ENCODE results near the gene SORCS1.
A peak's percentile ranks its signal among the peaks of the same experiment; 100 is the strongest.

Gene SORCS1

GRCh38 chr10:106802949-106803348 is 361.6 kb downstream of the SORCS1 start:
- H3K4me3 ChIP-seq (replicated peaks in 1 of 2; ENCODE audit: low read depth in 2 of 2, low read length in 2 of 2) = no peak overlapping the region
- TF ChIP-seq CTCF (IDR thresholded peaks at IDR 0.05; ENCODE audit: low read depth, low read length) = no peak
- DNase-seq (ENCODE audit: low read depth in 2 of 2) = no peak

GRCh38 chr10:106799776-106800175 is 364.7 kb downstream of the SORCS1 start:
- no peak for TF ChIP-seq CTCF (IDR thresholded peaks at IDR 0.05; ENCODE audit: low read depth, low read length)
- no peak for DNase-seq (ENCODE audit: low read depth in 2 of 2)
- no peak overlapping the region for H3K4me3 ChIP-seq (replicated peaks in 1 of 2; ENCODE audit: low read depth in 2 of 2, low read length in 2 of 2)

- DNase-seq (ENCODE audit: low read depth in 2 of 2) = peak in 1 of 2 donors; percentile 10
- no peak overlapping the region for H3K4me3 ChIP-seq (replicated peaks in 1 of 2; ENCODE audit: low read depth in 2 of 2, low read length in 2 of 2)
- TF ChIP-seq CTCF (IDR thresholded peaks at IDR 0.05; ENCODE audit: low read depth, low read length) = no peak
Measured at GRCh38 chr10:106795619-106796018, 368.9 kb downstream of the SORCS1 start.

- DNase-seq (ENCODE audit: low read depth in 2 of 2) = no peak
- no peak for TF ChIP-seq CTCF (IDR thresholded peaks at IDR 0.05; ENCODE audit: low read depth, low read length)
Measured at GRCh38 chr10:106793617-106794016, 370.9 kb downstream of the SORCS1 start.

GRCh38 chr10:106789623-106790022 is 374.9 kb downstream of the SORCS1 start:
- no peak overlapping the region for H3K4me3 ChIP-seq (replicated peaks in 1 of 2; ENCODE audit: low read depth in 2 of 2, low read length in 2 of 2)
- TF ChIP-seq CTCF (IDR thresholded peaks at IDR 0.05; ENCODE audit: low read depth, low read length) = no peak
- DNase-seq (ENCODE audit: low read depth in 2 of 2) = no peak

More at GRCh38 chr10:106793617-106794016, 370.9 kb downstream of the SORCS1 start:
- no peak overlapping the region for H3K4me3 ChIP-seq (replicated peaks in 1 of 2; ENCODE audit: low read depth in 2 of 2, low read length in 2 of 2)

GRCh38 chr10:106788982-106789381 is 375.5 kb downstream of the SORCS1 start:
- no peak overlapping the region for H3K4me3 ChIP-seq (replicated peaks in 1 of 2; ENCODE audit: low read depth in 2 of 2, low read length in 2 of 2)
- no peak for TF ChIP-seq CTCF (IDR thresholded peaks at IDR 0.05; ENCODE audit: low read depth, low read length)
- no peak for DNase-seq (ENCODE audit: low read depth in 2 of 2)

GRCh38 chr10:106785528-106785927 is 379.0 kb downstream of the SORCS1 start:
- H3K4me3 ChIP-seq (replicated peaks in 1 of 2; ENCODE audit: low read depth in 2 of 2, low read length in 2 of 2) = no peak overlapping the region
- DNase-seq (ENCODE audit: low read depth in 2 of 2) = no peak

More at GRCh38 chr10:106785528-106785927, 379.0 kb downstream of the SORCS1 start:
- TF ChIP-seq CTCF (IDR thresholded peaks at IDR 0.05; ENCODE audit: low read depth, low read length) = no peak
